ENCODE results near the gene NDST4. TPM values are rescaled to one million over a fixed set of nuclear protein-coding genes. Genes with fewer than 3 reads are reported as not detected.

Gene NDST4
- polyA plus RNA-seq, 2 of the 4 experiments (the other 2 are of a cell fraction), result 0.04 TPM; not detected in 1

GRCh38 chr4:114860786-114861185 lies 252.6 kb downstream of the NDST4 start:
- ChIA-PET POLR2A (no interaction called here), CTCF (interaction anchor here (0.6 kb wide), 1 partner anchor 431 kb away, joined by 3 read pairs; no protein-coding TSS in a partner anchor)
- TF ChIP-seq BCL3 (IDR thresholded peaks at IDR 0.05) (no peak), E2F6 (IDR thresholded peaks at IDR 0.05; ENCODE audit: borderline replicate concordance, low read depth) (no peak), RAD21 (conservative IDR thresholded peaks at IDR 0.05 in 1 of 2, IDR thresholded peaks at IDR 0.05 in 1 of 2) (no peak), CEBPB (IDR thresholded peaks at IDR 0.05) (no peak), HOXB13 (CRISPR knock-in tag; IDR thresholded peaks at IDR 0.05; ENCODE audit: low read depth) (no peak), CBX2 (IDR thresholded peaks at IDR 0.05; ENCODE audit: borderline replicate concordance, low read depth) (no peak), EP300 (IDR thresholded peaks at IDR 0.05) (no peak), EHMT2 (IDR thresholded peaks at IDR 0.05; ENCODE audit: low read depth) (no peak), HOXB5 (CRISPR knock-in tag; IDR thresholded peaks at IDR 0.05) (no peak), PBX3 (IDR thresholded peaks at IDR 0.05) (no peak)
- ATAC-seq (no peak), DNase-seq (ENCODE audit: low read depth in 1 of 2, low spot score in 1 of 2) (no peak), FAIRE-seq (no peak)
- H3K27ac ChIP-seq, result no peak overlapping the region
- 0% methylated on average over 1 of the region's 1 CpG for WGBS (ENCODE audit: missing lambda C conversion rate)
- no peak overlapping the region for H3K4me3 ChIP-seq
- H3K9me3 ChIP-seq, result no peaks in the 10 kb centered on the region
- H3K4me1 ChIP-seq, result no peaks in the 10 kb centered on the region
- H3K4me2 ChIP-seq, result no peak overlapping the region

GRCh38 chr4:114857831-114858230 lies 255.6 kb downstream of the NDST4 start:
- TF ChIP-seq NFE2L2 (conservative IDR thresholded peaks at IDR 0.05; ENCODE audit: low read length) (no peak), CHD2 (IDR thresholded peaks at IDR 0.05; ENCODE audit: low read length, partially characterized antibody) (no peak), FOXS1 (CRISPR knock-in tag; IDR thresholded peaks at IDR 0.05) (no peak), MAZ (IDR thresholded peaks at IDR 0.05; ENCODE audit: borderline replicate concordance, low read depth, low read length) (no peak), RNF2 (IDR thresholded peaks at IDR 0.05; ENCODE audit: borderline replicate concordance, low read depth) (no peak), ELK1 (IDR thresholded peaks at IDR 0.05; ENCODE audit: low read depth, low read length) (no peak), SREBF2 (IDR thresholded peaks at IDR 0.05) (no peak), SMC3 (IDR thresholded peaks at IDR 0.05) (no peak), NR3C1 (IDR thresholded peaks at IDR 0.05) (no peak), KDM1A (IDR thresholded peaks at IDR 0.05; ENCODE audit: low read depth) (no peak), HES2 (IDR thresholded peaks at IDR 0.05) (no peak), RAD21 (conservative IDR thresholded peaks at IDR 0.05 in 1 of 2, IDR thresholded peaks at IDR 0.05 in 1 of 2) (no peak)
- H3K4me3 ChIP-seq, result no peak overlapping the region
- WGBS (ENCODE audit: missing lambda C conversion rate), result 0% methylated on average over 1 of the region's 1 CpG
- ATAC-seq (no peak), DNase-seq (ENCODE audit: low read depth in 1 of 2, low spot score in 1 of 2) (no peak), FAIRE-seq (no peak)
- H3K4me1 ChIP-seq, result no peaks in the 10 kb centered on the region
- ChIA-PET CTCF (no interaction called here), POLR2A (no interaction called here)
- no peak overlapping the region for H3K27ac ChIP-seq
- no peak overlapping the region for H3K4me2 ChIP-seq
- H3K9me3 ChIP-seq, result no peaks in the 10 kb centered on the region
